ENCODE measurements around the gene TUBA4A. TPM values are rescaled to one million over a fixed set of nuclear protein-coding genes. Genes with fewer than 3 reads are reported as not detected.
A peak's percentile ranks its signal among the peaks of the same experiment; 100 is the strongest.

The TUBA4A gene
- total and polyA plus RNA-seq, 8 donors = 24.1 to 84.0 (median 39.7) TPM

DNA sequence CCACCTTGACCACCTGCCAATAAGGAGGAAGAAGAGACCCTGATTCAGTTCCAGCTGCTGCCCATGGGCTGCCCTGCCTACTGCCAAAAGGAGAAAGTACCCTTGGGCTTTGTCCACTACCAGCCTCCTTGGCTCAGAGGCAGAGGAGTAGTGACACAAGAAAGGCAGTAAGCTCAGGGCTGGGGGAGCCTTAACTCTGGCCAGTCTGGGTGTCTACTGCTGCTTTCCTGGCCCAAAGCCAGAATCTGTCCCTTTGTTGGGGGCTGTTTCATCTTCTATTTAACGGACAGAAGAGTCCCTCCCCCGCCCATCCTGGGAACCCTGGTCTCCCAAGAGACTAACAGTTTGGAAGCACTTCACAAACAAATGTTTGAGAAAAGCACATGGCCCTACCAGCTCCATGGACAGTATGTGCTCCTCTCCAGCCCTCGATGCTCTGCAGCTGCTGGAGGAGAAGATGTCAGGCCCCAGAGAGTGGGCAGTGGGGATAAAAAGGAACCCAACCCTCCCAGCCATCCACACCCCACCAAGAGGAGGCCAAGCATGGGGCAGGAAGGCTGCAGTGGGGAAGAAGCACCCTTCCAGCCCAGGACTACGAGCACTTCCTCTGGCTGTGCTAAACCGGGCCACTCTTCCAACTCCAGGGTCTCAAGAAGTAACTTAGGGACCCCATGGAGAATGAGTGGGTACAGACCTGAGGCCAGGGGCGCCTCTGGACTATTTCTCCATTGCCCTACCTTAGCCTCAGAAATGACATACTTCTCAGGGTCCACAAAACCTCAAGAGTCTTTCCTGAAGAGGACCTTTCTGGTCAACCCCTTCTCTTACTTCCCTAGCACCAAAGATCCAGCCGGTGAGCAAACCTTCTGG is 25.4 kb downstream of the TUBA4A start:
- Histone ChIP-seq H3K27ac (peak overlapping the region; percentile 95), H3K4me1 (peaks cover 23 to 59% of the 10 kb centered on the region in 2 donors), H3K9me3 (no peaks in the 10 kb centered on the region), H3K36me3 (peaks cover 0 to 50% of the 10 kb centered on the region in 2 donors), H3K27me3 (no peaks in the 10 kb centered on the region), H3K4me3 (peak overlapping the region; percentile 79 to 92)
- TF ChIP-seq, protein P1, sequence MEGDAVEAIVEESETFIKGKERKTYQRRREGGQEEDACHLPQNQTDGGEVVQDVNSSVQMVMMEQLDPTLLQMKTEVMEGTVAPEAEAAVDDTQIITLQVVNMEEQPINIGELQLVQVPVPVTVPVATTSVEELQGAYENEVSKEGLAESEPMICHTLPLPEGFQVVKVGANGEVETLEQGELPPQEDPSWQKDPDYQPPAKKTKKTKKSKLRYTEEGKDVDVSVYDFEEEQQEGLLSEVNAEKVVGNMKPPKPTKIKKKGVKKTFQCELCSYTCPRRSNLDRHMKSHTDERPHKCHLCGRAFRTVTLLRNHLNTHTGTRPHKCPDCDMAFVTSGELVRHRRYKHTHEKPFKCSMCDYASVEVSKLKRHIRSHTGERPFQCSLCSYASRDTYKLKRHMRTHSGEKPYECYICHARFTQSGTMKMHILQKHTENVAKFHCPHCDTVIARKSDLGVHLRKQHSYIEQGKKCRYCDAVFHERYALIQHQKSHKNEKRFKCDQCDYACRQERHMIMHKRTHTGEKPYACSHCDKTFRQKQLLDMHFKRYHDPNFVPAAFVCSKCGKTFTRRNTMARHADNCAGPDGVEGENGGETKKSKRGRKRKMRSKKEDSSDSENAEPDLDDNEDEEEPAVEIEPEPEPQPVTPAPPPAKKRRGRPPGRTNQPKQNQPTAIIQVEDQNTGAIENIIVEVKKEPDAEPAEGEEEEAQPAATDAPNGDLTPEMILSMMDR (IDR thresholded peaks at IDR 0.05) = no peak
- intact Hi-C loops (cut with DNase I) = no loop called here
- ATAC-seq = no peak
- no peak for DNase-seq

DNA sequence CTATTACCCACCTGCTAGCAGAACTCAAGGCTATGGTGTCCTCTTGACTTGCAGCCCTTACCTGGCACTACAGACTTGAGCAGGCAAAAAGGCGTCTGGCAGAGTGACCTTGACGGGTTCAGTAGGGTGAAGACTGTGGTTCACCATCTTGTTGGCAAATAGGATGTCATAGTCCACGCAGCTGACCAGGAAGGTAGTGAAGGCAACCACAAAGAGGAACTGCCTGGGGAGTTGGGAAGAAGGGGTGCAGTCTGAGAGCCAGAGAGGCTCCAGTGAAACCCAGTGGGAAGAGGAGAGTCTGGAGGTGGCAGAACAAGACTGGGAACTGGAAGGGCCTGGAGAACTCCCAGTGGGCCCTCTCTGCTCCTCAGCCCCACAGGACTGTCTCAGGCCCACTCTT is 28.4 kb downstream of the TUBA4A start:
- H3K36me3 ChIP-seq = peaks cover 0 to 67% of the 10 kb centered on the region in 2 donors
- H3K4me1 ChIP-seq = peaks cover 16 to 47% of the 10 kb centered on the region in 2 donors
- no peaks in the 10 kb centered on the region for H3K27me3 ChIP-seq
- no peaks in the 10 kb centered on the region for H3K9me3 ChIP-seq
- H3K27ac ChIP-seq = peak overlapping the region in 1 of 2 donors; percentile 57
- intact Hi-C loops (cut with DNase I) = no loop called here
- H3K4me3 ChIP-seq = no peak overlapping the region
- ATAC-seq (no peak), DNase-seq (peak in 1 of 4 donors; percentile 45)
- TF ChIP-seq, protein P1 (IDR thresholded peaks at IDR 0.05) = no peak

DNA sequence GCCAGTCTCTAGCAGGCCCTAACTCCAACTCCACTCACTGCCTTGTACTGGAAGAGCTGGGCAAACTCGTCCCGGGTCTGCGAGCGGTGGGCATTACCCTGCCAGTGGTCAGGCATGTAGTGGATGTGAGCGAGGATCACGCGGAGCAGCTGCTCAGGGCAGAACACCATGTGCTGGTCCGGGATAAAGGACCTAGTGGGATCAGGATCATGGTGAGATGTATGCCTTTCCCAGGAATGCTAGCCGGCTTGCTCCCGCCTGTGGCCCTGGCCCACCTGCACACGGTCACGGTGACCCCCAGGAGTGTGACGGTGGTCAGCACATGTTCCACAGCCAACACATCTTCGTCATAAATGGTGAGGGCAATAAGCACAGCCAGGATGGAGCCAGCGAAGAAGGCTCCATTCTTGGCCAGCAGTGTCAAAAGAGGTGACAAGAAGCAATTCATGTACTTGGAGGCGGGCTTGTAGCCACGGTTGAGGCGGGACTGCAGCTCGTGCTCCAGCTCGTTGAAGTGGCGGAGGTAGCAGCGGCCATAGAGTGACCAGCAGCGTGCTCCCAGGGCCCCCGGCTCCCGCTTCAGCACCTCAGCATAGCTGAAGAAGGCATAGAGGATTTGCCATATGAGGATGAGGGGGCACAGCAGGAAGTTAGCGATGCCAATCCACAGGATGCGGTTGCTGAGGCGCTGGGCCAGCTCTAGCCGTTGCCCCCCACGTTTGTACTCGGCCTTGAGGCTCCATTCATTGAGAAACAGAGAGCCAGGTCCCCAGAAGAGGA is 29.7 kb downstream of the TUBA4A start:
- H3K36me3 ChIP-seq = peaks cover 0 to 77% of the 10 kb centered on the region in 2 donors
- peaks cover 22 to 51% of the 10 kb centered on the region in 2 donors for H3K4me1 ChIP-seq
- TF ChIP-seq, protein P1 (IDR thresholded peaks at IDR 0.05) = no peak
- no peak overlapping the region for H3K27ac ChIP-seq
- intact Hi-C loops (cut with DNase I) = no loop called here
- no peak overlapping the region for H3K4me3 ChIP-seq
- H3K27me3 ChIP-seq = no peaks in the 10 kb centered on the region
- ATAC-seq (no peak), DNase-seq (no peak)
- H3K9me3 ChIP-seq = no peaks in the 10 kb centered on the region

DNA sequence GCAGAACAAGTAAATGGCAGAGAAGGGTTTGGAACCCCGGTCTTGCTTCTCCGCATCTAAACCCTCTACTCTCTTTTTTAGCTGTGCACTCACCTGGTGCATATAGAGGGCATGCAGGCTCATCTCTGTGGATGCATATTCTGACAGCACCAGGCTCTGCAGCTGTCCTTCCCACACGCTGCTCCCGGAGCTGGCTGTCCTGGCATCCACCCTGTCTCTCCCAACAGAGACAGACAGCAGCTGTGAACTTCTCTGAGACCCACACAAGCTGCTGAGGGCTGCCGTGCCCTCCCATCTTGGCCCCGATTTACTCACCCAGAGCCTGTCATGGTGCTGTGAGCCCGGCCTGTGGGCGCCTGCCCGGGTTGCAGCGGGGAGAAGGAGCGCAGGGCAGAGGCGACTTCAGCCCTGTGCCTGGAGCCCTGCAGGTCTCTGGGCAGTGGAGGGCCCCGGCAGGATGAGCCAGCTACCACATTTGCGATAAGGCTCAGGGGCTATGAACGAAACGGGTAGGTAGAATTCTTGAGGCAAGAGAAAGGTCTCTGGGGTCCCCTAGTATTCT is 31.7 kb downstream of the TUBA4A start:
- TF ChIP-seq, protein P1 (IDR thresholded peaks at IDR 0.05) = no peak
- H3K27me3 ChIP-seq = no peaks in the 10 kb centered on the region
- DNase-seq (no peak), ATAC-seq (no peak)
- H3K9me3 ChIP-seq = no peaks in the 10 kb centered on the region
- peaks cover 17 to 52% of the 10 kb centered on the region in 2 donors for H3K4me1 ChIP-seq
- intact Hi-C loops (cut with DNase I) = no loop called here
- no peak overlapping the region for H3K4me3 ChIP-seq
- no peak overlapping the region for H3K27ac ChIP-seq
- peaks cover 0 to 77% of the 10 kb centered on the region in 2 donors for H3K36me3 ChIP-seq

All from left lung (tissue), 10 donors.